ENCODE measurements around the gene HIVEP3. TPM values are rescaled to one million over a fixed set of nuclear protein-coding genes. Genes with fewer than 3 reads are reported as not detected.

HIVEP3 gene
- total and polyA plus RNA-seq, 5 donors = 6.3 to 7.9 (median 7.2) TPM

- intact Hi-C loops (cut with DNase I) = no loop called here
These were observed 261.8 kb downstream of the HIVEP3 start for GRCh38 chr1:41656825-41657500.

GRCh38 chr1:41656068-41656467 lies 262.7 kb downstream of the HIVEP3 start:
- Histone ChIP-seq H3K4me3 (ENCODE audit: low read length) (no peak overlapping the region), H3K27ac (ENCODE audit: low read length) (no peak overlapping the region), H3K4me1 (ENCODE audit: control insufficient read depth, insufficient read depth, low read length) (no peaks in the 10 kb centered on the region), H3K9me3 (ENCODE audit: control insufficient read depth, low read length) (no peaks in the 10 kb centered on the region), H3K27me3 (ENCODE audit: control insufficient read depth, insufficient read depth) (no peaks in the 10 kb centered on the region)
- intact Hi-C loops (cut with DNase I) = no loop called here
- no peak for DNase-seq
- ATAC-seq = peak; percentile 26 to 34
- 42% methylated on average over 2 of the region's 2 CpGs for WGBS

More at GRCh38 chr1:41656825-41657500, 261.8 kb downstream of the HIVEP3 start:
- DNase-seq (no peak), ATAC-seq (no peak)
- no peaks in the 10 kb centered on the region for H3K9me3 ChIP-seq (ENCODE audit: control insufficient read depth, low read length)
- peaks cover 3% of the 10 kb centered on the region for H3K4me1 ChIP-seq (ENCODE audit: control insufficient read depth, insufficient read depth, low read length)
- H3K4me3 ChIP-seq (ENCODE audit: low read length) = no peak overlapping the region
- 87% methylated on average over 9 of the region's 9 CpGs for WGBS
- H3K27ac ChIP-seq (ENCODE audit: low read length) = no peak overlapping the region
- no peaks in the 10 kb centered on the region for H3K27me3 ChIP-seq (ENCODE audit: control insufficient read depth, insufficient read depth)

- H3K9me3 ChIP-seq (ENCODE audit: control insufficient read depth, low read length) = no peaks in the 10 kb centered on the region
- 85% methylated on average over 3 of the region's 3 CpGs for WGBS
- intact Hi-C loops (cut with DNase I) = no loop called here
These were observed 263.1 kb downstream of the HIVEP3 start for GRCh38 chr1:41655632-41656031.

GRCh38 chr1:41653574-41653973 lies 265.1 kb downstream of the HIVEP3 start:
- no peak overlapping the region for H3K4me3 ChIP-seq (ENCODE audit: low read length)
- peaks cover 5% of the 10 kb centered on the region for H3K4me1 ChIP-seq (ENCODE audit: control insufficient read depth, insufficient read depth, low read length)
- H3K27me3 ChIP-seq (ENCODE audit: control insufficient read depth, insufficient read depth) = no peaks in the 10 kb centered on the region
- H3K9me3 ChIP-seq (ENCODE audit: control insufficient read depth, low read length) = no peaks in the 10 kb centered on the region
- ATAC-seq (no peak), DNase-seq (peak in 1 of 3 donors; percentile 10)
- no peak overlapping the region for H3K27ac ChIP-seq (ENCODE audit: low read length)
- WGBS = 93% methylated on average over 3 of the region's 3 CpGs
- intact Hi-C loops (cut with DNase I) = no loop called here

More at GRCh38 chr1:41655632-41656031, 263.1 kb downstream of the HIVEP3 start:
- no peak overlapping the region for H3K27ac ChIP-seq (ENCODE audit: low read length)
- no peak for ATAC-seq
- DNase-seq = peak in 1 of 3 donors; percentile 1
- no peaks in the 10 kb centered on the region for H3K4me1 ChIP-seq (ENCODE audit: control insufficient read depth, insufficient read depth, low read length)
- no peaks in the 10 kb centered on the region for H3K27me3 ChIP-seq (ENCODE audit: control insufficient read depth, insufficient read depth)
- no peak overlapping the region for H3K4me3 ChIP-seq (ENCODE audit: low read length)

GRCh38 chr1:41652384-41653265 lies 266.1 kb downstream of the HIVEP3 start:
- DNase-seq = peak in 1 of 3 donors; percentile 6
- no peak for ATAC-seq
- 93% methylated on average over 11 of the region's 11 CpGs for whole genome bisulfite sequencing

GRCh38 chr1:41650028-41650880 lies 268.5 kb downstream of the HIVEP3 start:
- peak; percentile 57 to 80 for ATAC-seq
- peak; percentile 42 to 76 (median 64) for DNase-seq
- H3K27me3 ChIP-seq (ENCODE audit: control insufficient read depth, insufficient read depth) = no peaks in the 10 kb centered on the region
- no peak overlapping the region for H3K4me3 ChIP-seq (ENCODE audit: low read length)
- no peaks in the 10 kb centered on the region for H3K9me3 ChIP-seq (ENCODE audit: control insufficient read depth, low read length)
- peaks cover 5% of the 10 kb centered on the region for H3K4me1 ChIP-seq (ENCODE audit: control insufficient read depth, insufficient read depth, low read length)
- H3K27ac ChIP-seq (ENCODE audit: low read length) = no peak overlapping the region
- 34% methylated on average over 11 of the region's 11 CpGs for WGBS
- intact Hi-C loops (cut with DNase I) = no loop called here

More at GRCh38 chr1:41652384-41653265, 266.1 kb downstream of the HIVEP3 start:
- H3K9me3 ChIP-seq (ENCODE audit: control insufficient read depth, low read length) = no peaks in the 10 kb centered on the region
- no peak overlapping the region for H3K27ac ChIP-seq (ENCODE audit: low read length)
- no peaks in the 10 kb centered on the region for H3K27me3 ChIP-seq (ENCODE audit: control insufficient read depth, insufficient read depth)
- intact Hi-C loops (cut with DNase I) = no loop called here
- H3K4me1 ChIP-seq (ENCODE audit: control insufficient read depth, insufficient read depth, low read length) = peaks cover 5% of the 10 kb centered on the region
- H3K4me3 ChIP-seq (ENCODE audit: low read length) = no peak overlapping the region

GRCh38 chr1:41649396-41650027 lies 269.2 kb downstream of the HIVEP3 start:
- DNase-seq (no peak), ATAC-seq (no peak)
- intact Hi-C loops (cut with DNase I) = no loop called here
- Histone ChIP-seq H3K27ac (ENCODE audit: low read length) (no peak overlapping the region), H3K9me3 (ENCODE audit: control insufficient read depth, low read length) (no peaks in the 10 kb centered on the region), H3K27me3 (ENCODE audit: control insufficient read depth, insufficient read depth) (no peaks in the 10 kb centered on the region), H3K4me1 (ENCODE audit: control insufficient read depth, insufficient read depth, low read length) (peaks cover 5% of the 10 kb centered on the region), H3K4me3 (ENCODE audit: low read length) (no peak overlapping the region)
- 62% methylated on average over 9 of the region's 9 CpGs for WGBS

GRCh38 chr1:41648844-41649243 lies 269.9 kb downstream of the HIVEP3 start:
- DNase-seq = peak in 1 of 3 donors; percentile 3
- Histone ChIP-seq H3K4me1 (ENCODE audit: control insufficient read depth, insufficient read depth, low read length) (peaks cover 5% of the 10 kb centered on the region), H3K27me3 (ENCODE audit: control insufficient read depth, insufficient read depth) (no peaks in the 10 kb centered on the region), H3K9me3 (ENCODE audit: control insufficient read depth, low read length) (no peaks in the 10 kb centered on the region), H3K4me3 (ENCODE audit: low read length) (no peak overlapping the region), H3K27ac (ENCODE audit: low read length) (no peak overlapping the region)
- intact Hi-C loops (cut with DNase I) = no loop called here
- ATAC-seq = peak in 1 of 2 donors; percentile 16
- WGBS = 76% methylated on average over 6 of the region's 6 CpGs

GRCh38 chr1:41648230-41648629 lies 270.5 kb downstream of the HIVEP3 start:
- no peaks in the 10 kb centered on the region for H3K9me3 ChIP-seq (ENCODE audit: control insufficient read depth, low read length)
- DNase-seq (peak in 1 of 3 donors; percentile 16), ATAC-seq (no peak)
- 97% methylated on average over 5 of the region's 5 CpGs for WGBS
- intact Hi-C loops (cut with DNase I) = no loop called here
- no peak overlapping the region for H3K27ac ChIP-seq (ENCODE audit: low read length)
- H3K4me1 ChIP-seq (ENCODE audit: control insufficient read depth, insufficient read depth, low read length) = peaks cover 5% of the 10 kb centered on the region
- H3K4me3 ChIP-seq (ENCODE audit: low read length) = no peak overlapping the region
- H3K27me3 ChIP-seq (ENCODE audit: control insufficient read depth, insufficient read depth) = no peaks in the 10 kb centered on the region

Data from right cardiac atrium (tissue), 5 donors.